NCI-H82 treated with DMSO at 0.1 percent for 48 hours (cell line): ENCODE data around the gene SLC30A7.

Source experiments
- DNase-seq: peaks from one replicate; lab custom pipeline; 2025; ENCODE audit not compliant: unreplicated experiment; lab: John Stamatoyannopoulos, UW

Gene SLC30A7

DNA sequence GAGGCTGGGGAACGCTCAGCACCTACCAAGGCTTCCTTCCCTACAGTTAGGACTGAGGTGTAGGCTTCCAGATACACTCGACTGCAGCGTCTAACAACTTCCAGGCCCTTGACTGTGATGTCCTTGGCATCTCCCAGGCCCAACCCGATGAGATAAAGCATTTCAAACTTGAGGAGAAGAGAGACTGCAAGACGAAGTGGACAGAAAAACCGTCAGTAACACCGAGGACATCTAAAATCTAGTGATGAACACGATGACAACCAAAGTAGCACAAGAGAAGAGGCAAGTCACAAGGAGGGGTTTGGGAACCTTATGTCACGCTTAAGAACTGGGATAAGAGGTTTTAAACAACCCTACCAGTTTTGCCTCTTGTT is 129.4 kb downstream of the SLC30A7 start:
- DNase-seq: no peak

DNA sequence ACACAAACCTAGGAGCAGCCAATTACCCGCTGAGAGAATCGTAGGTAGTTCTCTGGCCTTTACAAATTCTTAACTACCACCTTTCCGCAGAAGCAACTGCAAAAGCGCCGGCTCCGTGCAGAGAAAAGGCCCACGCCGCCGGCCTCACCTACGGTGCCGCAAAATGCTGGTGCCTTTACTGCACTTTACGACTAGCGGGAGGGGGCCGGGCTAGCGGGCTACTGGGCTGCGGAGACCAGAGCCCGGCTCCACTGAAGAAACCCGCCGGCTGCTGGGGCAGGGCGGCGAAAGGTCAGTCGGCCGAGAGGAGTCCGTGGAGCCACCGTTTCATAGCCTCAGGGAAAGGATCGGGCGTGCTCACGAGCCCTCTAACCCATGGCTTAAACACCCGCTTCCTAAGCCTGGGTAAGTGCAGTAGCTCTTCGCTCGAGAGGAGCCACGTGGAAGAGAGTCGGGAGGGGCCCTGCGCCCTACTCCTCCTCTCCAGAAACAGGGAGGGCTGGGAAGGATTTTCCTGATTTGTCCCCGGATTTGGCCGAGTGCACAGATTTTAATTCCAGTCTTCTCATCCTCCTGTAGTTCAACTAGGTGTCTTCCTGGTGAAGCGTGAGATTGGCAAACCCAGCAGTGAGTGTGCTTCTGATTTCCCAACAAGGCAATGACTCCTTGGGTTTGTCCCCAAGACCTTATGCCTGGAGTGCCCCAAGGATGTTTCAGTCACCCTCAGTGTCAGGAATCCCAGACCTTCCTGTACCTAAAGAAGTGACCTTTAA is 130.0 kb downstream of the SLC30A7 start, which contains the start of gene DPH5:
Gene DPH5, minus strand, starts transcription at position 128 of the 773 bp plus-strand sequence. CDS start 341 bp downstream, outside the sequence.
- peak; percentile 77 for DNase-seq

- DNase-seq: no peak
These were observed 130.5 kb downstream of the SLC30A7 start for GRCh38 chr1:101026430-101026788.

DNA sequence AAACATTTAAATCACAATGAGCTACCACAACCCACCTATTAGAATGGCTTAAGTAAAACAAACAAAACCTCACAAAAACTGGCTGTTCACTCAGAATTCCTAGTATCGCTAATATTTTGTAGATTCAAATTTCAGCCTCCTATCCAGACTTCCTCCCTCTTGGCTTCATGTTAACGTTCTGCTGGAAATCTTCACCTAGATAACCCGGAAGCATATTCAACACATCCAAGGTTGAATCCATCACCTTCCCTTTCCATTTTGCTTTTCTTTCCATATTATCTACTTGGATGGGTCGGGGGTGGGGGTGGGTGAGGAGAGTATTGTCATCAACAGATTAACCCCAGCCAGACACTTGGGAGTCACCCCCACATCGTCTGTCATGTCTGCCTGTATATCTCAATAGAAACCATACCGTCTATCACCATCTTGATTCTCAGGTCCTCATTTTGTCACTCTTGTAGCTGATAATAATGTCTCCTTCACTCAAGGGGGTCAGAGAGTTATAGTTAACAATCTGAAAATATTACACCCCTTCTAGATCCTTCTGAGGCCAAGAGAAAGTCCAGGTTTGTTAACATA is 131.4 kb downstream of the SLC30A7 start:
- no peak for DNase-seq

DNA sequence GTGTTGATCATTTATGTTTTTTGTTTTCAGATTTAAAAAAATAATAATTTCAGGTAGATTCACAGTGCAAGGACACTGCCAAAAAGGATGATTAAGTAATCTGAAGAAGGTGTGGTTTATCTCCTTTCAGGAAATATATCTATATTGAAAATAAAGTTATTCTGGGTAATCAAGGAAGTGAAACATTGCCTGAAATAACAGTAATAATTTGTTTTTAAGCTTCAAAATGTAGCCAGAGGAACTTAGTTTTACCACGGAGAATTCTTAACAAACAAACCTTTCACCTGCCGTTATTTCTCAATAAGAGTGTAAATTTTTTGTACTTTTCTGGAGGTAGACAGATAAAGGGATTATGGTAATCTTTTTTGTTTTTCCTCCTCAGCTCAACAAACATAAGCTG is 132.6 kb downstream of the SLC30A7 start:
- no peak for DNase-seq

DNA sequence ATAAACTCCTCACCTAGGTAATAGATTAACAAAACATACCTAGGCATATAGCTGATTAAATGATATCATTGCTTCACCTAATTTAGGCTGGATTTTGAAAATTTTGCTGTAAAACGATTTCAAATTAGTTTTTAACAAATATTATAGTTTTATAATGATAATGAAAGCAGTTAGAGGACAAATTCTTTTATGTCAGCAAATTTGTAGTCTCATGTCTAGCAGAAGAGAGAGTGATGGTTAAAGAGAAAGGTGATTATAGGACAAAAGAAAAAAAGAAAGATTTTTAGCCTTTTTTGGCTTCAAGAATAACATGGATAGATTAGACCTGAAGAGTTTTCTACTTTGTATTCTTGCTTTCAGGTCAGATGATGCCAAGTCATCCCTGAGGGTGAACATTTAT is 133.3 kb downstream of the SLC30A7 start:
- DNase-seq: no peak

DNA sequence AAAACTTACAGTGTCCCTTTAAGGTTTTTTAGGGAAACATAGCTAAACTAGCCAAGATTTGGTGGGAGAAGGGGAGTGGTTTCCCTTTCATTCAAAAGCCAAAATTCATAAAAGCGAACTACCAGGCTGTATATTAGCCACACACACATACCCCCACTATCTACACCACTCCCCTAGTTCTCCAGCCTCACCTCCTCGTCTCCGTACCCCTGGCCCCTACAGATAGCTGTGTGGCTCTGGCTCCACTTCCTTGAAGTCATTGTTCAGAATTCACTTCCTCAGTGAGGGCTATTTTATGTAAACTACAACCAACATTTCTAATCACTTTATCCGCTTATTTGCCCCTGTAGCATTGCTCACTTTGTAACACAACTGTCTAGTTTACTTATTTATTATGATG is 135.0 kb downstream of the SLC30A7 start:
- DNase-seq: no peak
